Liver (tissue), 9 donors: ENCODE data around the gene PCDH19. TPM values are rescaled to one million over a fixed set of nuclear protein-coding genes. Genes with fewer than 3 reads are reported as not detected.

Experiments used
- DNase-seq: peaks from one replicate; pipeline ENCODE4 v3.0.0-alpha.2; 2017; ENCODE audit warnings: low spot score
- H3K27ac ChIP-seq, 2 donors: one replicate each; pipeline ENCODE4 v1.7.0; 2013; ENCODE audit warnings: inconsistent platforms in 2 of 2, low read length in 2 of 2, control low read depth in 1 of 2, low read depth in 1 of 2, mild to moderate bottlenecking in 1 of 2
- H3K27me3 ChIP-seq, 4 donors: one replicate each; pipeline versions ENCODE4 v1.6.1 to v1.7.0; 2013; ENCODE audit warnings: low read length in 3 of 4, inconsistent platforms in 1 of 4, mild to moderate bottlenecking in 1 of 4, moderate library complexity in 1 of 4; ENCODE audit not compliant: control insufficient read depth in 4 of 4, insufficient read depth in 4 of 4
- H3K36me3 ChIP-seq, 4 donors: one replicate each; pipeline versions ENCODE4 v1.6.1 to v1.7.0; 2013; ENCODE audit warnings: low read length in 3 of 4, mild to moderate bottlenecking in 3 of 4, low read depth in 1 of 4, moderate library complexity in 1 of 4; ENCODE audit not compliant: control insufficient read depth in 4 of 4, insufficient read depth in 3 of 4
- H3K4me1 ChIP-seq, 4 donors: one replicate each; pipeline versions ENCODE4 v1.6.1 to v1.7.0; 2013; ENCODE audit warnings: low read length in 3 of 4, mild to moderate bottlenecking in 3 of 4, moderate library complexity in 1 of 4; ENCODE audit not compliant: control insufficient read depth in 4 of 4, insufficient read depth in 4 of 4
- H3K4me3 ChIP-seq, 3 donors: one replicate each; pipeline versions ENCODE4 v1.6.1 to v1.7.0; 2013; ENCODE audit warnings: low read length in 3 of 3, control low read depth in 1 of 3, low read depth in 1 of 3, mild to moderate bottlenecking in 1 of 3
- H3K9ac ChIP-seq, 2 donors: one replicate each; pipeline ENCODE4 v1.7.0; 2013; ENCODE audit warnings: low read length in 2 of 2, mild to moderate bottlenecking in 2 of 2, moderate library complexity in 2 of 2, control low read depth in 1 of 2, low read depth in 1 of 2
- H3K9me3 ChIP-seq, 4 donors: one replicate each; pipeline versions ENCODE4 v1.6.1 to v1.7.0; 2013; ENCODE audit warnings: low read length in 3 of 4; ENCODE audit not compliant: control insufficient read depth in 4 of 4
- EGR1 ChIP-seq, 2 donors: IDR thresholded peaks; 2 replicates each; pipeline ENCODE4 v1.6.1; 2016 to 2018; ENCODE audit warnings: antibody characterized with exemption in 2 of 2, low read depth in 2 of 2
- FOXA1 ChIP-seq: IDR thresholded peaks from 2 replicates; pipeline ENCODE4 v1.6.1; 2016; ENCODE audit warnings: antibody characterized with exemption
- FOXA2 ChIP-seq: IDR thresholded peaks from 2 replicates; pipeline ENCODE4 v1.6.1; 2016; ENCODE audit warnings: antibody characterized with exemption
- HNF4G ChIP-seq: IDR thresholded peaks from 2 replicates; pipeline ENCODE4 v1.6.1; 2016; ENCODE audit warnings: antibody characterized with exemption
- JUND ChIP-seq, 2 donors: IDR thresholded peaks; 2 replicates each; pipeline ENCODE4 v1.6.1; 2016; ENCODE audit warnings: antibody characterized with exemption in 2 of 2
- NR2F2 ChIP-seq: IDR thresholded peaks from 2 replicates; pipeline ENCODE4 v1.6.1; 2016; ENCODE audit warnings: antibody characterized with exemption
- REST ChIP-seq: IDR thresholded peaks from 2 replicates; pipeline ENCODE4 v1.6.1; 2016; ENCODE audit warnings: antibody characterized with exemption, mild to moderate bottlenecking
- RXRA ChIP-seq, 2 donors: IDR thresholded peaks; 2 replicates each; pipeline ENCODE4 v1.6.1; 2017 to 2018; ENCODE audit warnings: antibody characterized with exemption in 2 of 2, mild to moderate bottlenecking in 1 of 2
- SP1 ChIP-seq: IDR thresholded peaks from 2 replicates; pipeline ENCODE4 v1.6.1; 2018; ENCODE audit warnings: antibody characterized with exemption, mild to moderate bottlenecking
- YY1 ChIP-seq: IDR thresholded peaks from 2 replicates; pipeline ENCODE4 v1.6.1; 2016; ENCODE audit warnings: antibody characterized with exemption, mild to moderate bottlenecking
- WGBS: extraction: QIAGEN DNeasy Blood & Tissue Kit; methylation state at CpG from one replicate; pipeline ENCODE4 v1.1.7; 2013; 5-methylcytosine and 5-hydroxymethylcytosine counted together
- polyA plus RNA-seq, 2 donors: library from polyadenylated mRNA; stranded (reverse) in 1 of 2; unstranded in 1 of 2; fragments of 200-250 nt in 1 of 2; fragments of >200 nt in 1 of 2; fragmentation: Nextera tagmentation in 1 of 2; extraction: Ambion mirVana in 1 of 2; gene quantifications; one replicate each; pipeline versions ENCODE4 v1.2.1 to v1.2.3, GENCODE V29; 2013 to 2015
- total RNA-seq, 2 donors: library from RNA; depleted of rRNA; stranded (reverse); fragments of >200 nt; gene quantifications; one replicate each; pipeline ENCODE4 v1.2.3, GENCODE V29; 2014
- TF ChIP-seq, protein P1 (sequence below): fragments of 150-350 bp; IDR thresholded peaks from 2 replicates; pipeline ENCODE4 v1.5.1; 2017; ENCODE audit warnings: improper control_type of control experiment, low read depth, low read length; ENCODE audit not compliant: missing input control
- TF ChIP-seq, protein P2 (sequence below): IDR thresholded peaks from 2 replicates; pipeline ENCODE4 v1.6.1; 2016; ENCODE audit warnings: antibody characterized with exemption
- TF ChIP-seq, protein P3 (sequence below): IDR thresholded peaks from 2 replicates; pipeline ENCODE4 v1.6.1; 2016; ENCODE audit warnings: antibody characterized with exemption
- TF ChIP-seq, protein P4 (sequence below): IDR thresholded peaks from 2 replicates; pipeline ENCODE4 v1.6.1; 2016; ENCODE audit warnings: antibody characterized with exemption
- donor health status: healthy.
- donor health status: healthy.
- donor health status: healthy.
- donor health status: healthy.
- donor health status: healthy.

The PCDH19 gene
- total and polyA plus RNA-seq, 4 donors, result 0.03 to 0.44 (median 0.17) TPM; not detected in 1

- TF ChIP-seq, protein P1, sequence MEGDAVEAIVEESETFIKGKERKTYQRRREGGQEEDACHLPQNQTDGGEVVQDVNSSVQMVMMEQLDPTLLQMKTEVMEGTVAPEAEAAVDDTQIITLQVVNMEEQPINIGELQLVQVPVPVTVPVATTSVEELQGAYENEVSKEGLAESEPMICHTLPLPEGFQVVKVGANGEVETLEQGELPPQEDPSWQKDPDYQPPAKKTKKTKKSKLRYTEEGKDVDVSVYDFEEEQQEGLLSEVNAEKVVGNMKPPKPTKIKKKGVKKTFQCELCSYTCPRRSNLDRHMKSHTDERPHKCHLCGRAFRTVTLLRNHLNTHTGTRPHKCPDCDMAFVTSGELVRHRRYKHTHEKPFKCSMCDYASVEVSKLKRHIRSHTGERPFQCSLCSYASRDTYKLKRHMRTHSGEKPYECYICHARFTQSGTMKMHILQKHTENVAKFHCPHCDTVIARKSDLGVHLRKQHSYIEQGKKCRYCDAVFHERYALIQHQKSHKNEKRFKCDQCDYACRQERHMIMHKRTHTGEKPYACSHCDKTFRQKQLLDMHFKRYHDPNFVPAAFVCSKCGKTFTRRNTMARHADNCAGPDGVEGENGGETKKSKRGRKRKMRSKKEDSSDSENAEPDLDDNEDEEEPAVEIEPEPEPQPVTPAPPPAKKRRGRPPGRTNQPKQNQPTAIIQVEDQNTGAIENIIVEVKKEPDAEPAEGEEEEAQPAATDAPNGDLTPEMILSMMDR, result no peak
- no peak for TF ChIP-seq YY1
- TF ChIP-seq HNF4G, result no peak
- no peak for TF ChIP-seq EGR1 (IDR thresholded peaks at IDR 0.05; ENCODE audit: low read depth in 2 of 2)
Measured at GRCh38 chrX:100277231-100277630, 132.8 kb downstream of the PCDH19 start (continued).

- Histone ChIP-seq H3K27me3 (no peaks in the 10 kb centered on the region), H3K4me1 (no peaks in the 10 kb centered on the region), H3K36me3 (no peaks in the 10 kb centered on the region), H3K9ac (no peak overlapping the region), H3K9me3 (no peaks in the 10 kb centered on the region), H3K4me3 (no peak overlapping the region), H3K27ac (no peak overlapping the region)
- WGBS, result 52% methylated on average over 3 of the region's 3 CpGs
- TF ChIP-seq JUND (IDR thresholded peaks at IDR 0.05) (no peak), HNF4G (no peak), FOXA1 (no peak), REST (no peak), RXRA (IDR thresholded peaks at IDR 0.05) (no peak), NR2F2 (no peak), SP1 (no peak), EGR1 (IDR thresholded peaks at IDR 0.05; ENCODE audit: low read depth in 2 of 2) (no peak), YY1 (no peak), FOXA2 (no peak)
- TF ChIP-seq, protein P2, sequence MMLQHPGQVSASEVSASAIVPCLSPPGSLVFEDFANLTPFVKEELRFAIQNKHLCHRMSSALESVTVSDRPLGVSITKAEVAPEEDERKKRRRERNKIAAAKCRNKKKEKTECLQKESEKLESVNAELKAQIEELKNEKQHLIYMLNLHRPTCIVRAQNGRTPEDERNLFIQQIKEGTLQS, result no peak
- TF ChIP-seq, protein P3, sequence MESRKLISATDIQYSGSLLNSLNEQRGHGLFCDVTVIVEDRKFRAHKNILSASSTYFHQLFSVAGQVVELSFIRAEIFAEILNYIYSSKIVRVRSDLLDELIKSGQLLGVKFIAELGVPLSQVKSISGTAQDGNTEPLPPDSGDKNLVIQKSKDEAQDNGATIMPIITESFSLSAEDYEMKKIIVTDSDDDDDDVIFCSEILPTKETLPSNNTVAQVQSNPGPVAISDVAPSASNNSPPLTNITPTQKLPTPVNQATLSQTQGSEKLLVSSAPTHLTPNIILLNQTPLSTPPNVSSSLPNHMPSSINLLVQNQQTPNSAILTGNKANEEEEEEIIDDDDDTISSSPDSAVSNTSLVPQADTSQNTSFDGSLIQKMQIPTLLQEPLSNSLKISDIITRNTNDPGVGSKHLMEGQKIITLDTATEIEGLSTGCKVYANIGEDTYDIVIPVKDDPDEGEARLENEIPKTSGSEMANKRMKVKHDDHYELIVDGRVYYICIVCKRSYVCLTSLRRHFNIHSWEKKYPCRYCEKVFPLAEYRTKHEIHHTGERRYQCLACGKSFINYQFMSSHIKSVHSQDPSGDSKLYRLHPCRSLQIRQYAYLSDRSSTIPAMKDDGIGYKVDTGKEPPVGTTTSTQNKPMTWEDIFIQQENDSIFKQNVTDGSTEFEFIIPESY, result no peak
- TF ChIP-seq, protein P4, sequence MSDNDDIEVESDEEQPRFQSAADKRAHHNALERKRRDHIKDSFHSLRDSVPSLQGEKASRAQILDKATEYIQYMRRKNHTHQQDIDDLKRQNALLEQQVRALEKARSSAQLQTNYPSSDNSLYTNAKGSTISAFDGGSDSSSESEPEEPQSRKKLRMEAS, result no peak
- TF ChIP-seq, protein P1, result no peak
- DNase-seq, result no peak
Measured at GRCh38 chrX:100274916-100275315, 135.2 kb downstream of the PCDH19 start.
